ENCODE results near the gene SPPL2B.
"Not testable (repeated sequence)": the region's sequence is repeated elsewhere in the genome, so short reads cannot be mapped to it uniquely, and the experiment has no call there.

SPPL2B gene, protein sequence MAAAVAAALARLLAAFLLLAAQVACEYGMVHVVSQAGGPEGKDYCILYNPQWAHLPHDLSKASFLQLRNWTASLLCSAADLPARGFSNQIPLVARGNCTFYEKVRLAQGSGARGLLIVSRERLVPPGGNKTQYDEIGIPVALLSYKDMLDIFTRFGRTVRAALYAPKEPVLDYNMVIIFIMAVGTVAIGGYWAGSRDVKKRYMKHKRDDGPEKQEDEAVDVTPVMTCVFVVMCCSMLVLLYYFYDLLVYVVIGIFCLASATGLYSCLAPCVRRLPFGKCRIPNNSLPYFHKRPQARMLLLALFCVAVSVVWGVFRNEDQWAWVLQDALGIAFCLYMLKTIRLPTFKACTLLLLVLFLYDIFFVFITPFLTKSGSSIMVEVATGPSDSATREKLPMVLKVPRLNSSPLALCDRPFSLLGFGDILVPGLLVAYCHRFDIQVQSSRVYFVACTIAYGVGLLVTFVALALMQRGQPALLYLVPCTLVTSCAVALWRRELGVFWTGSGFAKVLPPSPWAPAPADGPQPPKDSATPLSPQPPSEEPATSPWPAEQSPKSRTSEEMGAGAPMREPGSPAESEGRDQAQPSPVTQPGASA

DNA sequence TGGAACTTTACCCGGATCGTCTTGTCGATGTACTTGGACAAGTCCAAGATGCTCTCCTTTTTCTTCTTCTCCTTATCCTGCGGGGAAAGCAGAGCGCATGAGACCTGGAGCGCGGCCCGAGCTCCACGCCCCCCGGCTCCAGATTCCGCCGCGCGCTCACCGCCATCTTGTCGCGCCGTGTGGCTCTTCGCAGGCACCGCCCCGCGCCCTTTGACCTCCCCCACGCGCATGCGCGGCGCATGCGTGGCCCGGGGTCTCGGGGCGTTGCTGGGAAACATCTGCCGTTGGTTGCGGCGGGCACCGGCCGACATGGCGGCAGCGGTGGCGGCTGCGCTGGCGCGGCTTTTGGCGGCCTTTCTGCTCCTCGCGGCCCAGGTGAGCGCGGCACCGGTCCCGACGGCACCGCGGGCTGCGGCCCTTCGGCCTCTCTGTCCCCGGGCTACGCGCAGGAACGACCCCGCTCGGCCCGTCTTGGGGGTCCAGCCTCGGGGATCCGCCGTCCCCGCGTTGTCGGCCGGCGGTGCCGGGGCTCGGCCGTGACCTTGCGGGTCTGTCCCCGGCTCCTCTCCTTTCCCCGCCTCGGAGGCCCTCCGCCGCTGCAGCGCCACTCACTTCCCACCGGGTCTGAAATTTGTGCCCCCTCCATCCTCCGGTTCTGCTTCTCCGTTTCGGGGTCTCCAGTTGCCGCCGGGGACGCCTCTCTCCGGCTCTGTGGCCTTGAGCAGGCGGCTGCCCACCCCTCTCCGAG, at the start of gene SPPL2B, which contains the start of gene LSM7:
SPPL2B (plus strand) TSS at position 284 of the 748 bp plus-strand sequence; CDS start at position 310, 26 bp downstream.
LSM7 (minus strand) TSS at position 186 of the 748 bp plus-strand sequence; CDS start at position 166, 20 bp downstream.
- Mint-ChIP-seq H3K27ac (peak within 1 kb of the TSS; percentile 98), H3K9me3 (no peaks in the 10 kb centered on the region), H3K4me1 (peaks cover 55% of the 10 kb centered on the region), H3K4me3 (peak within 1 kb of the TSS; percentile 96), H3K27me3 (no peaks in the 10 kb centered on the region), H3K36me3 (peaks cover 10% of the 10 kb centered on the region)

DNA sequence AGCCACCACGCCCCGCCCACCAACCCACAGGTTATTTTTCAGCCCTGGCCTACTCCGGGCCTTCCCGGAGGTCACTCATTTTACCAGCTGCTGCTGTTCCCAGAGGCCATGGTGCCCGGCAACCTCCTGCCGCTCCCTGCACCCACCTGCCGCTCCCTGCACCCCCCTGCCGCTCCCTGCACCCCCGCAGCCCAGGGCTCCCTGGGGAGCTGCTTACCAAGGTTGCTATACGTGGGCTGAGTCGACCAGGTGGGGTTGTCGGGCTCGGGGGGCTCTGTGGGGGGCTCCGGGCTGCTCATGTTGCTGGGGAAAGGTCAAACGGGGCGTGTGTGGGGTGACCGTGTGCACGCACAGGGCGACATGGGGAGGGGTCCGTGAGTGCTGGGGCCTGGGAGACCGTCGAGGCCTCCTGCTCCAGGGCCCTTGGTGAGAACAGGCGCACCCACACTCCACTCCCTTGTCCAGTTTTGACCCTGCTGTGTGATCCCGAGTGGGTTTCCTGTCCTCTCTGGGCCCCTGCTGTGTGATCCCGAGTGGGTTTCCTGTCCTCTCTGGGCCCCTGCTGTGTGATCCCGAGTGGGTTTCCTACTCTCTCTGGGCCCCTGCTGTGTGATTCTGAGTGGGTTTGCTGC, 47.7 kb upstream of the SPPL2B start:
- Mint-ChIP-seq H3K27ac (no peak overlapping the region), H3K36me3 (no peaks in the 10 kb centered on the region), H3K9me3 (no peaks in the 10 kb centered on the region), H3K4me1 (peaks cover 5% of the 10 kb centered on the region), H3K4me3 (no peak overlapping the region), H3K27me3 (no peaks in the 10 kb centered on the region)

DNA sequence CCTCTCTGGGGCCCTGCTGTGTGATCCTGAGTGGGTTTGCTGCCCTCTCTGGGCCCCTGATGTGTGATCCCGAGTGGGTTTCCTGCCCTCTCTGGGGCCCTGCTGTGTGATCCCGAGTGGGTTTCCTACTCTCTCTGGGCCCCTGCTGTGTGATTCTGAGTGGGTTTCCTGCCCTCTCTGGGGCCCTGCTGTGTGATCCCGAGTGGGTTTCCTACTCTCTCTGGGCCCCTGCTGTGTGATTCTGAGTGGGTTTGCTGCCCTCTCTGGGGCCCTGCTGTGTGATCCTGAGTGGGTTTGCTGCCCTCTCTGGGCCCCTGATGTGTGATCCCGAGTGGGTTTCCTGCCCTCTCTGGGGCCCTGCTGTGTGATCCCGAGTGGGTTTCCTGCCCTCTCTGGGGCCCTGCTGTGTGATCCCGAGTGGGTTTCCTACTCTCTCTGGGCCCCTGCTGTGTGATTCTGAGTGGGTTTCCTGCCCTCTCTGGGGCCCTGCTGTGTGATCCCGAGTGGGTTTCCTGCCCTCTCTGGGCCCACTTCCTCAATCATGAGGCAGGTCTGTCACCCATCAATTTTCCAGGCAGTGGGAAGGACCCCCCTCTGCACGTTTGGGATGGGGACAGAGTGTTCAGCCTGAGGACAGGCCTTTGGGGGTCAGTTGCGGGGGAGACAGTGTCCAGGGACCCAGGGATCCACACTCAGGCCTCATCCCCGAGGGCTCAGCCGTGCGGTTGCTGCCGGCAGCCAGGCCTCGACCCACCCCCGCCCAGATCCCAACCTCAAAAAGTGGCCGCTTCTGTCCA, 47.0 kb upstream of the SPPL2B start:
- H3K27me3 Mint-ChIP-seq, H3K36me3 Mint-ChIP-seq, H3K27ac Mint-ChIP-seq, H3K9me3 Mint-ChIP-seq, H3K4me1 Mint-ChIP-seq: not testable (repeated sequence)
- H3K4me3 Mint-ChIP-seq, result peak overlapping the region; percentile 72

DNA sequence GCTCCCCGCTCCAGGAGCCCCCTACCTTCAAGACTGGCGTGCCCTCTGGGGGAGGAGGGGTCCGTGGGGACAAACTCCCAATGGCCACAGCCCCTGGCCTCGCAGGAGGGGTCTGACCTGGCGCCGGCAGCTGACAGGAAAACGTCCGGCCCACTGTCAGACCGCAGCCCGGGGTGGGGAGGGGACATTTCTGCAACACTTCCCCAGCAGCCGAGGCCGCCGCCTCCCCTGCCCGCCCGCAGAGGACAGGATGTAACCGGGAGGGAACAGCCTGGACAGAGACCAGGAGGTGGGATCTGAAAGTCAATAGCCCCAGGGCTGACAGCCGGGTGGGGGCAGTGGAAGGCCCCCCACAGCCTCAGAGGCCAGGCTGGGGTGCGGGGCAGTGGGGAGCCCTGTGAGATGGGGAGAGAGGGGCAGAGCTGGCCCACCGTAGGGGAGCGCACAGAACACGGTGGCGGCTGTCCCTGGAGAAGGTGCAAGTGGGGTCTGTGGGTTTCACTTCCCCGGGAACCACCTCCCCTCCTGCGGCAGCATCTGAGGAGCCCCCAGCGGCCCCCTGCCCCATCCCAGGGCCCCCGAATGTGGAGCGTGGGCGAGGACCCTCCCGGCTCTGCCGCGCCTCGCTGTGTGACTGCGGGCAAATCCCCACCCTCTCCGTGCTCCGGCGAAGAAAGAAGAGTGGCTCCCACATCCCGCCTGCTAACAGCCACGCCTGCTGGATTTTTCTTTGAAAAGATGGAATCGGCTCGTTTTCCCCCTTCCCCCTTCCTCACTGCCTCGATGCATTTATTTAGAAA, 46.2 kb upstream of the SPPL2B start, which contains the start of gene PEAK3:
PEAK3 (minus strand) TSS at position 114 of the 800 bp plus-strand sequence. CDS start 1,244 bp downstream, outside the sequence.
- Mint-ChIP-seq H3K9me3 (no peaks in the 10 kb centered on the region), H3K27ac (no peak within 1 kb of the TSS), H3K27me3 (no peaks in the 10 kb centered on the region), H3K36me3 (no peaks in the 10 kb centered on the region), H3K4me3 (peak within 1 kb of the TSS; percentile 72), H3K4me1 (peaks cover 5% of the 10 kb centered on the region)

- Mint-ChIP-seq H3K27ac (no peak overlapping the region), H3K9me3 (no peaks in the 10 kb centered on the region), H3K4me3 (peak overlapping the region; percentile 64), H3K36me3 (no peaks in the 10 kb centered on the region), H3K4me1 (peaks cover 5% of the 10 kb centered on the region), H3K27me3 (no peaks in the 10 kb centered on the region)
Measured at GRCh38 chr19:2282862-2283237, 45.6 kb upstream of the SPPL2B start.

DNA sequence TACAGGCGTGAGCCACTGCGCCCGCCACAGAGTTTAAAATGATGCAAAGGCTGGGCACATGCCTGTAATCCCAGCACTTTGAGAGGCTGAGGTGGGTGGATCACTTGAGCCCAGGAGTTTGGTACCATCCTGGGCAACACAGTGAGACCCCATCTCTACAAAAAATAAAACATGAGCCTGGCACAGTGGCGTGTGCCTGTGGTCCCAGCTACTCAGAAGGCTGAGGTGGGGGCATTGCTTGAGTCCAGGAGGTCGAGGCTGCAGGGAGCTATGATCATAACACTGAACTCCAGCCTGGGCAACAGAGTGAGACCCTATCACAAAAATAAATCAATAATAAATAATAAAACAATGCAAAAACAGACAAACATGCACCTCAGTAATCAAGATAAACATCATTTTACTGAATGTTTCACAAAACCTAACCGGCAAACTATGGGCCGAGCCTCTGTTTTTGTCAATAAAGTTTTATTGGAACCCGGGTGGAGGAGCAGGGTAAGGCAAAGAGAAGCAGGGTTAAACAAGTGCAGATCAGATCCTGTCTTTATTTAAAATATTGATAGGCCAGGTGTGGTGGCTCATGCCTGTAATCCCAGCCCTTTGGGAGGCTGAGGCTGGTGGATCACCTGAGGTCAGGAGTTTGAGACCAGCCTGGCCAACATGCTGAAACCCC, 44.5 kb upstream of the SPPL2B start:
- H3K27me3 Mint-ChIP-seq, result no peaks in the 10 kb centered on the region

DNA sequence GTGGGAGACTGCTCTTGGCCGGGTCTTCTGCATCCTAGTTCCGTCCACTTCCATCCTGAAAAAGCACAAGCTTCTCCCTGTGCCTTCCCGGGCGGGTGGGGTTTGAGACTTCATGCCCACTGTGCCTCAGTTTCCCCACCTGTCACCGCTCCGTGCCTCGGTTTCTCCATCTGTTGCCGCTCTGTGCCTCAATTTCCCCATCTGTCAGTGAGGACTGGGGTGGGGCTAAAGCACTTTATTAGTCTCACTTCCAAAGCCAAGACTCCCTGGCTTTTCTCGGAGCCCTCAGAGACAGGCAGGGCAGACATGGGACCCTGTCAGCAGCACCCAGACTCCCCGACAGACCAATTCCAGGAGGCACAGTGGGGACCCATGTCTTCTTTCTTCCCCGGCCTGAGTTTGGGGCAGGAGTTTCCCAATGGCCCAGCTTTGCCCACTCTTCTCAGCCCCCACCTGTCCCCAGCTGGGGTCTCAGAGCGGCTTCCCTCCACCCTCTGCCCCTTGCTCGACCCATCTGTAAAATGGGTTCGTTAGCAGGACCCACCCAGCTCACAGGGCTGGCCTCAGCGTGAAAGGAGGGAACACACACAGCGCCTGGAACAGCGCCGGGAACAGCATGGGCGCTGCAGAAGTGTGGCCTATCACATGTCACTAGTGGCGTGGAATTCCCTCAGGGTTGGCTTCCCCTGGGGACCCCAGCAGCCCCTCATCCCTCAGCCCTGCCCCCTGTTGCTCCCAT, 41.9 kb upstream of the SPPL2B start:
- H3K27ac Mint-ChIP-seq, result no peak overlapping the region
- no peaks in the 10 kb centered on the region for H3K27me3 Mint-ChIP-seq
- H3K9me3 Mint-ChIP-seq, result no peaks in the 10 kb centered on the region
- no peaks in the 10 kb centered on the region for H3K36me3 Mint-ChIP-seq
- H3K4me1 Mint-ChIP-seq, result peaks cover 24% of the 10 kb centered on the region
- H3K4me3 Mint-ChIP-seq, result no peak overlapping the region

More for the DNA sequence above, 44.5 kb upstream of the SPPL2B start:
- Mint-ChIP-seq H3K36me3 (no peaks in the 10 kb centered on the region), H3K27ac (peak overlapping the region; percentile 46), H3K4me3 (no peak overlapping the region), H3K4me1 (peaks cover 13% of the 10 kb centered on the region), H3K9me3 (no peaks in the 10 kb centered on the region)

GRCh38 chr19:2287585-2288337, 40.7 kb upstream of the SPPL2B start:
- H3K9me3 Mint-ChIP-seq, result no peaks in the 10 kb centered on the region
- no peaks in the 10 kb centered on the region for H3K27me3 Mint-ChIP-seq
- H3K4me1 Mint-ChIP-seq, result peaks cover 23% of the 10 kb centered on the region
- no peaks in the 10 kb centered on the region for H3K36me3 Mint-ChIP-seq
- H3K27ac Mint-ChIP-seq, result peak overlapping the region; percentile 17
- H3K4me3 Mint-ChIP-seq, result no peak overlapping the region

DNA sequence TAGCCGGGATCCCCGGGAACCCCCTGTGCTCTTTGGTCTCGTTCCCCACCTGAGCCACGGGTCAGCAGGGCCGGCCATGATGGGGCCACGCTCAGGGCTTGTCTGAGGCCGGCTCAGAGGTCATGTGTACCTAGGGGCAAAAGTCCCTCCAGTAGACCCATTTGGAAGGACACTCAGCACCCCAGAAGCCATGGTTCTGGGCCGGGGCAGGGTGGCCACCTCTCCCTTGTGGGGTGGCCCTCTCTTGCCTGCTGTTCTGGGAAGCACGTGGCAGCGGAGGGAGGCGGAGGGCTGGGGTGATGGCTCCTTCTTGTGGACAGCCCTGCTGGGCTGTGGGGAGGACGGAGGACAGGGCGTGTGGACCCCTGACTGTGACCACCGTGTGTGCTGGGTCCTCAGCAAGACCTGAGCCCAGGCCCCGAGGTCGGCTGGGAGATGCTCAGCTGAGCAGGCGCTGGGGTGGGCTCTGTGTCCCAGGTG, 40.1 kb upstream of the SPPL2B start:
- peak overlapping the region; percentile 60 for H3K27ac Mint-ChIP-seq

GRCh38 chr19:2288818-2289713, 39.4 kb upstream of the SPPL2B start:
- Mint-ChIP-seq H3K36me3 (peaks cover 3% of the 10 kb centered on the region), H3K27me3 (no peaks in the 10 kb centered on the region), H3K27ac (peak overlapping the region; percentile 60), H3K9me3 (no peaks in the 10 kb centered on the region), H3K4me1 (peaks cover 28% of the 10 kb centered on the region), H3K4me3 (peak overlapping the region; percentile 87)

More for the DNA sequence above, 40.1 kb upstream of the SPPL2B start:
- no peaks in the 10 kb centered on the region for H3K27me3 Mint-ChIP-seq
- H3K4me1 Mint-ChIP-seq, result peaks cover 25% of the 10 kb centered on the region
- no peaks in the 10 kb centered on the region for H3K9me3 Mint-ChIP-seq
- H3K36me3 Mint-ChIP-seq, result no peaks in the 10 kb centered on the region
- H3K4me3 Mint-ChIP-seq, result peak overlapping the region; percentile 87

DNA sequence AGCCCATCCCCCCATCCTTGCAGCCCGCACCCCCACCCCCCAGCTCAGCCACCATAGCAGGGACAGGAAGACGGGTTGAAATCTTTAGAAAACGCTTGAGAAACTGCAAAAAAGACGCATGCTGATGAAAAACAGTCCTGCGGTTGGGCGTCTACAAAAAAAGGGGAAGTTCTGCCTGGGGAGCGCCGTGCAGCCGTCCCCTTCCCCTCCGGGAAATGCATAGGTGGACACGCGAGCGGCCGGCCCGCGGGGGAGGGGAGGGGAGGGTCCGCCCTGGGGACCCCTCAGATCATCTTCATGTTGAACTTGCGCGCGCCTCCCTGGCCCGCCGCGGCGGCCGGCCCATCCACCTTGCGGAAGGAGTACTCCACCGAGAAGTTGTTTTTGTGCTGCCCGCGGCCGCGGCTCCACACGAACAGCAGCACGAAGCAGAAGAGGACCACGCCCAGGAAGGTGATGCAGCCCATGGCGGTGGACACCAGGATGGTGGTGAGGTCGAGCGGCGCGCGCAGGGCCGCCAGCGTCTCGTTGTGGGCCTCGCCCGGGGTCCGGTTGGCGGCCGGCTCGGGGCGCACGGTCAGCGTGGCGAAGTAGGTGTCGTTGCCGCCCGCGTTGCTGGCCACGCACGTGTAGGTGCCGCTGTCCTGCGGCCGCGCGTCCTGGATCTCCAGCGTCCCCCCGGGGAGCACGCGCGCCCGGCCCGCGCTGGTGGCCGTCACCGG, 38.6 kb upstream of the SPPL2B start:
- no peaks in the 10 kb centered on the region for H3K27me3 Mint-ChIP-seq
- H3K4me3 Mint-ChIP-seq, result peak overlapping the region; percentile 87
- peaks cover 3% of the 10 kb centered on the region for H3K36me3 Mint-ChIP-seq
- peaks cover 30% of the 10 kb centered on the region for H3K4me1 Mint-ChIP-seq
- H3K27ac Mint-ChIP-seq, result peak overlapping the region; percentile 62
- H3K9me3 Mint-ChIP-seq, result no peaks in the 10 kb centered on the region
